ENCODE measurements around the gene LARP1. TPM values are rescaled to one million over a fixed set of nuclear protein-coding genes. Genes with fewer than 3 reads are reported as not detected.

Gene LARP1
- total RNA-seq, 1 experiment from 2014 or later = 63.9 TPM

DNA sequence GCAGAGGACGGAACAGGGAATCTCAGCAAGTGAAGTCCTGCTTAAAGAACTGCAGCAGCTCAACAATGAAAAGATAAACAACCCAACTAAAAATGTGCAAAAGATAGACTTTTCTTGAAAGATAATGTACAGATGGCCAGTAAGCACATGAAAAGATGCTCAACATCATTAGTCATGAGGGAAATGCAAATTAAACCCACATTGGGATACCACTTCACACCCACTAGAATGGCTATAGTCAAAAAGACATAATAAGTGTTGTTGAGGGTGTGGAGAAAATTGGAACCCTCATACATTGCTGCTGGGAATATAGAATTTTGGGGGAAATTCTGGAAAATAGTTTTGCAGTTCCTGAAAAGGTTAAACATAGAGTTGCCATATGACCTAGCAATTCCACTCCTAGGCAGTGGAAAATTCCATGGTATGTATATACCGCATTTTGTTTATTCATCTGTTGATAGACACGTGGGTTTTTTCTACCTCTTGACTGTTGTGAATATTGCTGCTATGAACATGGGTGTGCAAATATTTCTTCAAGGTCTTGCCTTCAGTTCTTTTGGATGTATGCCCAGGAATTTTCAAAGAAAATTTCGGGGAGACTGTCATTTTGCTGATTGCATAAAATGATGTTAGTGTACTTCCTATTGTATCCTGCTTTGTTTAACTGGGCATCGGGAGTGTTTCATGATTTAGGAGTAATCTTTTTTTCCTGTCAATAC lies 110.4 kb downstream of the LARP1 start:
- POLR2A ChIA-PET (ENCODE audit: unreplicated experiment) = no interaction called here

DNA sequence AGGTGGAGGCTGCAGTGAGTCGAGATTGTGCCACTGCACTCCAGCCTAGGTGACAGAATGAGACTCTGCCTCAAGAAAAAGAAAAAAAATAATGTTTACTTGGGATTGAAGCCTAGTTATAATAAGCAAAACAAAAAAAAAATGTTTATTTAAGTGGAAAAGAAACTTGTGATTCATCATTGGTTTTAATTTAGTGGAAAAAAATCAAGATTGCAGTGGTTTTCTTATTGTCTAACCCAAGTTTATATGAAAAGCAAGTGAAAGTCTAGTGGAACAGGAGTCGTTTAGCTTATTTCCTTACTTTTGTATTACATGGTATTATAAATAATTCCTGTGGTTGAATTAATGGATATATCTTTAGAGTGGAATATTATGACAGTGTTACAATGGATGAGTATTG lies 111.7 kb downstream of the LARP1 start:
- ChIA-PET POLR2A (ENCODE audit: unreplicated experiment) (no interaction called here), CTCF (no interaction called here)
- ATAC-seq (peak; percentile 40), DNase-seq (no peak)
- Histone ChIP-seq H2AFZ (ENCODE audit: low read length) (no peak overlapping the region), H3K9me2 (replicated peaks; ENCODE audit: low read length) (no peaks in the 10 kb centered on the region), H3K9me3 (ENCODE audit: low read length) (no peaks in the 10 kb centered on the region), H3K4me2 (ENCODE audit: low read length) (no peak overlapping the region), H3K27me3 (ENCODE audit: low read length) (no peaks in the 10 kb centered on the region), H4K20me1 (ENCODE audit: low read length) (no peaks in the 10 kb centered on the region), H3K36me3 (ENCODE audit: low read depth, low read length) (no peaks in the 10 kb centered on the region; the same call in 1 of the 2 replicates), H3K27ac (ENCODE audit: low read length) (no peak overlapping the region), H3K79me2 (ENCODE audit: low read length) (peaks cover 21% of the 10 kb centered on the region), H3F3A (ENCODE audit: low read length, unreplicated experiment) (no peaks in the 10 kb centered on the region), H3K4me1 (ENCODE audit: insufficient read depth, low read length) (no peaks in the 10 kb centered on the region), H3K9ac (ENCODE audit: low read length) (no peak overlapping the region), H3K4me3 (ENCODE audit: low read length) (no peak overlapping the region)
- no TSS peak for BruUV-seq (replicated peaks)
- intact Hi-C loops (cut with micrococcal nuclease) = no loop called here
- no peak for TF ChIP-seq EZH2phosphoT487 (IDR thresholded peaks at IDR 0.05; ENCODE audit: borderline replicate concordance, low read length)
- TF ChIP-seq, protein P1, sequence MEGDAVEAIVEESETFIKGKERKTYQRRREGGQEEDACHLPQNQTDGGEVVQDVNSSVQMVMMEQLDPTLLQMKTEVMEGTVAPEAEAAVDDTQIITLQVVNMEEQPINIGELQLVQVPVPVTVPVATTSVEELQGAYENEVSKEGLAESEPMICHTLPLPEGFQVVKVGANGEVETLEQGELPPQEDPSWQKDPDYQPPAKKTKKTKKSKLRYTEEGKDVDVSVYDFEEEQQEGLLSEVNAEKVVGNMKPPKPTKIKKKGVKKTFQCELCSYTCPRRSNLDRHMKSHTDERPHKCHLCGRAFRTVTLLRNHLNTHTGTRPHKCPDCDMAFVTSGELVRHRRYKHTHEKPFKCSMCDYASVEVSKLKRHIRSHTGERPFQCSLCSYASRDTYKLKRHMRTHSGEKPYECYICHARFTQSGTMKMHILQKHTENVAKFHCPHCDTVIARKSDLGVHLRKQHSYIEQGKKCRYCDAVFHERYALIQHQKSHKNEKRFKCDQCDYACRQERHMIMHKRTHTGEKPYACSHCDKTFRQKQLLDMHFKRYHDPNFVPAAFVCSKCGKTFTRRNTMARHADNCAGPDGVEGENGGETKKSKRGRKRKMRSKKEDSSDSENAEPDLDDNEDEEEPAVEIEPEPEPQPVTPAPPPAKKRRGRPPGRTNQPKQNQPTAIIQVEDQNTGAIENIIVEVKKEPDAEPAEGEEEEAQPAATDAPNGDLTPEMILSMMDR (conservative IDR thresholded peaks at IDR 0.05; ENCODE audit: low read depth, low read length) = no peak
- TF ChIP-seq EZH2 (IDR thresholded peaks at IDR 0.05; ENCODE audit: low read length, unreplicated experiment) = no peak

More for the DNA sequence above, 110.4 kb downstream of the LARP1 start:
- Histone ChIP-seq H3K9ac (ENCODE audit: low read length) (no peak overlapping the region), H3F3A (ENCODE audit: low read length, unreplicated experiment) (no peaks in the 10 kb centered on the region), H3K4me2 (ENCODE audit: low read length) (no peak overlapping the region), H3K27ac (ENCODE audit: low read length) (no peak overlapping the region), H3K27me3 (ENCODE audit: low read length) (no peaks in the 10 kb centered on the region), H3K79me2 (ENCODE audit: low read length) (peaks cover 33% of the 10 kb centered on the region), H3K9me3 (ENCODE audit: low read length) (no peaks in the 10 kb centered on the region), H2AFZ (ENCODE audit: low read length) (no peak overlapping the region), H3K9me2 (replicated peaks; ENCODE audit: low read length) (no peaks in the 10 kb centered on the region), H3K36me3 (ENCODE audit: low read depth, low read length) (no peaks in the 10 kb centered on the region; the same call in 1 of the 2 replicates), H3K4me1 (ENCODE audit: insufficient read depth, low read length) (no peaks in the 10 kb centered on the region), H3K4me3 (ENCODE audit: low read length) (no peak overlapping the region), H4K20me1 (ENCODE audit: low read length) (no peaks in the 10 kb centered on the region)
- ATAC-seq (no peak; the same call in 1 of the 2 replicates), DNase-seq (no peak)
- TF ChIP-seq EZH2phosphoT487 (IDR thresholded peaks at IDR 0.05; ENCODE audit: borderline replicate concordance, low read length) = no peak
- TF ChIP-seq, protein P1 (conservative IDR thresholded peaks at IDR 0.05; ENCODE audit: low read depth, low read length) = no peak
- TF ChIP-seq EZH2 (IDR thresholded peaks at IDR 0.05; ENCODE audit: low read length, unreplicated experiment) = no peak
- BruUV-seq (replicated peaks) = no TSS peak
- CTCF ChIA-PET = no interaction called here
- intact Hi-C loops (cut with micrococcal nuclease) = no loop called here

Small RNA genes lying within 50 kb of the gene (microRNA-seq; reads per million reads assigned to microRNA genes)
- not detected for gene MIR378H (ENCODE audit: unreplicated experiment)

Other genes with a start within 250 kb of the LARP1 start
- gene FAXDC2, start 95.2 kb downstream of the LARP1 start, total RNA-seq (2014; rRNA removed) = not detected in 2 replicates
- gene CNOT8, start 103.2 kb downstream of the LARP1 start, total RNA-seq (2014; rRNA removed) = 26.2 and 34.2 TPM in 2 replicates
- 19.8 and 28.2 TPM in 2 replicates for gene GEMIN5, start 182.8 kb downstream of the LARP1 start, total RNA-seq (2014; rRNA removed)
- gene MRPL22, start 185.7 kb downstream of the LARP1 start, total RNA-seq (2014; rRNA removed) = 22.3 and 27.2 TPM in 2 replicates